Measurements from ENCODE around the gene AUTS2.

AUTS2 gene

GRCh38 chr7:69825113-69825972, 227.1 kb downstream of the AUTS2 start:
- no peak for DNase-seq

GRCh38 chr7:69826283-69826682, 228.0 kb downstream of the AUTS2 start:
- DNase-seq: no peak

- peak in 1 of 2 experiments; percentile 59 for DNase-seq
These were observed 228.9 kb downstream of the AUTS2 start for GRCh38 chr7:69827140-69827539.

GRCh38 chr7:69827558-69827957, 229.3 kb downstream of the AUTS2 start:
- peak in 1 of 2 experiments; percentile 75 for DNase-seq

- DNase-seq: no peak
These were observed 234.1 kb downstream of the AUTS2 start for GRCh38 chr7:69832356-69832755.

- DNase-seq: no peak
These were observed 235.7 kb downstream of the AUTS2 start for GRCh38 chr7:69833964-69834363.

GRCh38 chr7:69836702-69837101, 238.4 kb downstream of the AUTS2 start:
- no peak for DNase-seq

- peak; percentile 33 to 45 for DNase-seq
These were observed 239.3 kb downstream of the AUTS2 start for GRCh38 chr7:69837387-69838068.

- no peak for DNase-seq
These were observed 241.5 kb downstream of the AUTS2 start for GRCh38 chr7:69839782-69840181.

- no peak for DNase-seq
These were observed 242.0 kb downstream of the AUTS2 start for GRCh38 chr7:69840248-69840647.

- no peak for DNase-seq
These were observed 245.4 kb downstream of the AUTS2 start for GRCh38 chr7:69843653-69844052.

GRCh38 chr7:69844264-69844868, 246.1 kb downstream of the AUTS2 start:
- no peak for DNase-seq

- no peak for DNase-seq
These were observed 247.6 kb downstream of the AUTS2 start for GRCh38 chr7:69845721-69846495.

- DNase-seq: no peak
These were observed 249.8 kb downstream of the AUTS2 start for GRCh38 chr7:69847921-69848612.

GRCh38 chr7:69849268-69849667, 251.0 kb downstream of the AUTS2 start:
- DNase-seq: no peak

- DNase-seq: no peak
These were observed 258.7 kb downstream of the AUTS2 start for GRCh38 chr7:69857014-69857413.

- no peak for DNase-seq
These were observed 260.2 kb downstream of the AUTS2 start for GRCh38 chr7:69858471-69858870.

- DNase-seq: no peak
These were observed 261.1 kb downstream of the AUTS2 start for GRCh38 chr7:69859342-69859741.

GRCh38 chr7:69860486-69860885, 262.2 kb downstream of the AUTS2 start:
- DNase-seq: no peak

GRCh38 chr7:69860941-69861622, 262.8 kb downstream of the AUTS2 start:
- DNase-seq: no peak

- no peak for DNase-seq
These were observed 264.3 kb downstream of the AUTS2 start for GRCh38 chr7:69862413-69863064.

Data from NCI-H187 (cell line).